K562 (cell line): ENCODE data around the gene TOR3A. TPM values are rescaled to one million over a fixed set of nuclear protein-coding genes. Genes with fewer than 3 reads are reported as not detected.

ENCODE experiments used
- CSDE1 ChIP-seq, 2 experiments: fragments of 450-650 bp; IDR thresholded peaks; 2 replicates each; pipeline ENCODE4 v1.6.1; 2016; ENCODE audit warnings: mild to moderate bottlenecking in 1 of 2
- CTBP1 ChIP-seq: fragments of 450-650 bp; IDR thresholded peaks from 2 replicates; pipeline ENCODE4 v1.6.1; 2016; ENCODE audit warnings: borderline replicate concordance
- E2F3 ChIP-seq: fragments of 250-450 bp; sonication (Bioruptor Pico); IDR thresholded peaks from 2 replicates; pipeline ENCODE4 v1.4.0; 2020; ENCODE audit warnings: mild to moderate bottlenecking
- FOXK2 ChIP-seq, 2 experiments: fragments of 450-650 bp; IDR thresholded peaks in 1 of 2; conservative IDR thresholded peaks in 1 of 2; 2 replicates each; pipeline ENCODE4 v1.6.1; 2016; ENCODE audit warnings: low read depth in 2 of 2, mild to moderate bottlenecking in 1 of 2
- GATAD2A ChIP-seq: fragments of 450-650 bp; IDR thresholded peaks from 2 replicates; pipeline ENCODE4 v1.6.1; 2017
- GTF2A2 ChIP-seq: IDR thresholded peaks from 2 replicates; pipeline ENCODE4 v1.6.1; 2016; ENCODE audit warnings: mild to moderate bottlenecking, missing genetic modification characterization, missing compliant biosample characterization
- ILF3 ChIP-seq: fragments of 450-650 bp; IDR thresholded peaks from 2 replicates; pipeline ENCODE4 v1.6.1; 2018; ENCODE audit warnings: antibody characterized with exemption, mild to moderate bottlenecking, moderate library complexity, borderline replicate concordance
- JUNB ChIP-seq: fragments of 450-650 bp; formaldehyde crosslinking; conservative IDR thresholded peaks from 2 replicates; pipeline ENCODE4 v1.4.0; 2020; ENCODE audit warnings: mild to moderate bottlenecking
- LCOR ChIP-seq: sonication (generic); formaldehyde crosslinking; IDR thresholded peaks from 2 replicates; pipeline ENCODE4 v1.8.0; 2022; ENCODE audit warnings: mild to moderate bottlenecking, missing genetic modification reagents
- MEF2A ChIP-seq: IDR thresholded peaks from 2 replicates; pipeline ENCODE4 v1.6.1; 2011; ENCODE audit warnings: low read depth, mild to moderate bottlenecking, low read length, moderate library complexity; ENCODE audit not compliant: control insufficient read depth
- MYBL2 ChIP-seq, 2 experiments: fragments of 450-650 bp in 1 of 2; sonication (generic) in 1 of 2; formaldehyde crosslinking in 1 of 2; IDR thresholded peaks; 2 replicates each; pipeline versions ENCODE4 v1.6.1 to v1.8.1; 2017 to 2022; ENCODE audit warnings: borderline replicate concordance in 1 of 2, inconsistent platforms in 1 of 2, low read depth in 1 of 2, mild to moderate bottlenecking in 1 of 2, missing genetic modification reagents in 1 of 2, moderate library complexity in 1 of 2
- NFE2 ChIP-seq: IDR thresholded peaks from 2 replicates; pipeline ENCODE4 v1.6.1; 2014; ENCODE audit warnings: antibody characterized with exemption, low read depth
- NR3C1 ChIP-seq: sonication (generic); formaldehyde crosslinking; IDR thresholded peaks from 2 replicates; pipeline ENCODE4 v1.8.1; 2022; ENCODE audit warnings: missing genetic modification reagents
- SETDB1 ChIP-seq: IDR thresholded peaks from one replicate; pipeline ENCODE4 v1.6.1; 2012; ENCODE audit warnings: low read length, control low read depth, inconsistent platforms
- SMARCC2 ChIP-seq: fragments of 450-650 bp; IDR thresholded peaks from 2 replicates; pipeline ENCODE4 v1.6.1; 2017; ENCODE audit warnings: antibody characterized with exemption, moderate library complexity, mild to moderate bottlenecking, low read depth
- SMARCE1 ChIP-seq: fragments of 450-650 bp; IDR thresholded peaks from 2 replicates; pipeline ENCODE4 v1.7.1; 2016; ENCODE audit warnings: mild to moderate bottlenecking
- SNRNP70 ChIP-seq: fragments of 200-400 bp; formaldehyde crosslinking; optimal IDR thresholded peaks from 2 replicates; pipeline ENCODE3; 2017; ENCODE audit warnings: low read depth, low read length
- SOX6 ChIP-seq: fragments of 450-650 bp; IDR thresholded peaks from 2 replicates; pipeline ENCODE4 v1.6.1; 2014; ENCODE audit warnings: mild to moderate bottlenecking
- THAP7 ChIP-seq: fragments of 250-450 bp; sonication (Bioruptor Pico); IDR thresholded peaks from 2 replicates; pipeline ENCODE4 v1.5.0; 2021
- TOE1 ChIP-seq, 2 experiments: fragments of 450-650 bp in 1 of 2; sonication (generic) in 1 of 2; formaldehyde crosslinking in 1 of 2; IDR thresholded peaks; 2 replicates each; pipeline versions ENCODE4 v1.7.1 to v1.8.0; 2016 to 2022; ENCODE audit warnings: borderline replicate concordance in 2 of 2, mild to moderate bottlenecking in 2 of 2, antibody characterized with exemption in 1 of 2, inconsistent platforms in 1 of 2, low read depth in 1 of 2, missing genetic modification reagents in 1 of 2, moderate library complexity in 1 of 2
- XRCC5 ChIP-seq: fragments of 200-400 bp; formaldehyde crosslinking; IDR thresholded peaks from 2 replicates; pipeline ENCODE4 v1.6.1; 2017; ENCODE audit warnings: low read depth, mild to moderate bottlenecking, low read length
- ZBTB33 ChIP-seq: sonication (generic); formaldehyde crosslinking; IDR thresholded peaks from 2 replicates; pipeline ENCODE4 v1.8.1; 2023; ENCODE audit warnings: mild to moderate bottlenecking, missing genetic modification reagents
- ZNF12 ChIP-seq: sonication (generic); formaldehyde crosslinking; IDR thresholded peaks from 2 replicates; pipeline ENCODE4 v1.4.0; 2020; ENCODE audit warnings: mild to moderate bottlenecking, missing genetic modification reagents
- ZNF316 ChIP-seq: fragments of 450-650 bp; IDR thresholded peaks from 2 replicates; pipeline ENCODE4 v1.6.1; 2016
- ZNF395 ChIP-seq: fragments of 200-800 bp; sonication (Bioruptor generic); IDR thresholded peaks from 2 replicates; pipeline ENCODE4 v1.6.1; 2017; ENCODE audit warnings: missing genetic modification characterization, missing compliant biosample characterization
- polyA plus RNA-seq, 8 experiments: library from polyadenylated mRNA; depleted of rRNA in 4 of 8; stranded (reverse) in 5 of 8; unstranded in 3 of 8; fragments of >200 nt; fragmentation: Nextera tagmentation in 2 of 8; fragmentation: Illumina TruSeq in 1 of 8; extraction: Ambion mirVana in 2 of 8; extraction: Trizol in 1 of 8; gene quantifications; 2 replicates each; pipeline versions ENCODE4 v1.2.1 to v1.2.3, GENCODE V29; 2011 to 2014; ENCODE audit warnings: inconsistent platforms in 1 of 8, missing spikeins in 1 of 8
- total RNA-seq, 7 experiments: library from RNA; depleted of rRNA in 6 of 7; stranded (reverse); fragments of >200 nt in 6 of 7; fragmentation: Illumina TruSeq in 2 of 7; extraction: Trizol in 2 of 7; gene quantifications; 2 replicates each; pipeline versions ENCODE4 v1.2.1 to v1.2.3, GENCODE V29; 2011 to 2021; ENCODE audit warnings: low replicate concordance in 1 of 7

TOR3A gene
- total and polyA plus RNA-seq, 9 of the 15 experiments (the other 6 are each of a cell fraction or from before 2014, with no cell fraction given): 7.9 to 94.5 (median 39.7) TPM

DNA sequence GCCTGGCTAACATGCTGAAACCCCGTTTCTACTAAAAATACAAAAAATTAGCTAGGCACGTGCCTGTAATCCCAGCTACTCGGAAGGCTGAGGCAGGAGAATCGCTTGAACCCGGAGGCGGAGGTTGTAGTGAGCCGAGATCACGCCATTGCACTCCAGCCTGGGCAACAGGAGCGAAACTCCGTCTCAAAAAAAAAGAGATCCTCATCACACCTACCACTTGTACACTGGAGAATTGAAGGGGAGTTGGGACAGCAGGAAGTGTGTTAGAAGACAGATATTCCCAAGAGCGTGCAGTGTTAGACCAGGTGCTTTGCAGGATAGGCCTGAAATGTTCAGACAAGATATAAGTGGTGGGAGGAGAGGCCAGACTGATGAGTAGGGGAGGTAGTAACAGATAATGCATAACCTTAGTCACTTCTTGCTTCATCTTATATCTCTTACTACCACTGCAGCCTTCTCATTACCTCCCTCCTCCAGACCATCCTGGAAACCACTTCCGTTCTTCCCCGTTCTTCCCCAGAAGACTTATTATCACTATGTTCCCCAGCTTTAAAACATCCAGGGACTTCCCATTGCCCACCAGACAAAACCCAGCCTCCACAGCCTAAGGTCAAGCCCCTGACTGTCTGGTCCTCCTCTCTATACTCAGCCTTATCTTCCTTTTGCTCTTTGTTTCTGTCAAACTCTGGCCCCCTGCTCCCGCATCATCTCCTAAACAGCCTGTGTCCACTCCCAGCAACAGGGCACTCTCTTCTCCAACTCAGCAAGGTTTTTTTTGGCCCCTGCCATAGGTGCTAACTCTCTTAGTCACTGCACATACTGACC is 34.8 kb upstream of the TOR3A start (continued):
- TF ChIP-seq ILF3 (peak; percentile 49; the same call in 1 of the 2 replicates), NFE2 (peak; percentile 96), LCOR (peak; percentile 99), THAP7 (no peak), SMARCC2 (peak; percentile 100), ZNF12 (CRISPR knock-in tag) (no peak), SMARCE1 (peak; percentile 100), ZNF316 (peak; percentile 64; the same call in 1 of the 2 replicates), CSDE1 (IDR thresholded peaks at IDR 0.05) (peak in 1 of 2 experiments; percentile 12; a peak in 1 of 4 replicates), TOE1 (IDR thresholded peaks at IDR 0.05; ENCODE audit: borderline replicate concordance) (peak; percentile 78), TOE1 (CRISPR knock-in tag; IDR thresholded peaks at IDR 0.05; ENCODE audit: borderline replicate concordance, low read depth) (peak; percentile 18; the same call in 1 of the 2 replicates), XRCC5 (peak; percentile 56; the same call in 1 of the 2 replicates), CTBP1 (peak; percentile 100), NR3C1 (CRISPR knock-in tag) (no peak), SOX6 (peak; percentile 99), SETDB1 (peak; percentile 33), GATAD2A (peak; percentile 96), JUNB (no peak), ZNF395 (peak; percentile 99), ZBTB33 (CRISPR knock-in tag) (no peak; the same call in 1 of the 2 replicates), MEF2A (peak; percentile 86), E2F3 (CRISPR knock-in tag) (0 out of 2 replicates have a peak, but pooled peaks have one; percentile 36), FOXK2 (conservative IDR thresholded peaks at IDR 0.05 in 1 of 2, IDR thresholded peaks at IDR 0.05 in 1 of 2; ENCODE audit: low read depth in 2 of 2) (peak; percentile 48 to 81), GTF2A2 (no peak), SNRNP70 (no peak), MYBL2 (IDR thresholded peaks at IDR 0.05; ENCODE audit: low read depth) (no peak), MYBL2 (CRISPR knock-in tag; IDR thresholded peaks at IDR 0.05; ENCODE audit: borderline replicate concordance) (no peak)
